SK-N-SH treated with all-trans-retinoic acid at 6 μM for 48 hours (cell line): ENCODE measurements around the gene FSIP1.

Source experiments
- ATAC-seq: fragments of 200-7000 bp; cut with Tn5 transposase; 3 replicates; pipeline ENCODE4 v1.9.1; 2020; ENCODE audit warnings: mild to moderate bottlenecking, moderate library complexity
- CSDC2 ChIP-seq: fragments of 250-450 bp; sonication (Bioruptor Pico); IDR thresholded peaks from 2 replicates; pipeline ENCODE4 v1.5.0; 2020; ENCODE audit warnings: mild to moderate bottlenecking, moderate library complexity
- ISL1 ChIP-seq: fragments of 250-450 bp; sonication (Bioruptor Pico); IDR thresholded peaks from 2 replicates; pipeline ENCODE4 v2.1.2; 2022; ENCODE audit warnings: mild to moderate bottlenecking, moderate library complexity
- OSR1 ChIP-seq: fragments of 250-450 bp; sonication (Bioruptor Pico); IDR thresholded peaks from 2 replicates; pipeline ENCODE4 v1.8.0; 2022; ENCODE audit warnings: moderate library complexity, mild to moderate bottlenecking, inconsistent platforms
- PPARA ChIP-seq: fragments of 250-450 bp; sonication (Bioruptor Pico); IDR thresholded peaks from 2 replicates; pipeline ENCODE4 v1.5.0; 2020; ENCODE audit warnings: mild to moderate bottlenecking, borderline replicate concordance
- RARB ChIP-seq: fragments of 250-450 bp; sonication (Bioruptor Pico); IDR thresholded peaks from 2 replicates; pipeline ENCODE4 v1.8.0; 2021; ENCODE audit warnings: mild to moderate bottlenecking, moderate library complexity
- SNAI2 ChIP-seq: fragments of 250-450 bp; sonication (Bioruptor Pico); IDR thresholded peaks from 2 replicates; pipeline ENCODE4 v1.5.0; 2020; ENCODE audit warnings: mild to moderate bottlenecking, moderate library complexity
- TCF4 ChIP-seq: fragments of 250-450 bp; sonication (Bioruptor Pico); IDR thresholded peaks from 2 replicates; pipeline ENCODE4 v1.8.0; 2021; ENCODE audit warnings: mild to moderate bottlenecking, moderate library complexity, borderline replicate concordance
- TOX ChIP-seq: fragments of 250-450 bp; sonication (Bioruptor Pico); IDR thresholded peaks from 2 replicates; pipeline ENCODE4 v1.8.0; 2021; ENCODE audit warnings: mild to moderate bottlenecking, moderate library complexity, borderline replicate concordance
- TSHZ2 ChIP-seq: fragments of 250-450 bp; sonication (Bioruptor Pico); IDR thresholded peaks from 2 replicates; pipeline ENCODE4 v1.5.0; 2020; ENCODE audit warnings: mild to moderate bottlenecking, moderate library complexity
- ZC3H10 ChIP-seq: fragments of 250-450 bp; sonication (Bioruptor Pico); IDR thresholded peaks from 2 replicates; pipeline ENCODE4 v1.5.1; 2021; ENCODE audit warnings: mild to moderate bottlenecking, moderate library complexity
- ZFP30 ChIP-seq: fragments of 450-650 bp; formaldehyde crosslinking; IDR thresholded peaks from 2 replicates; pipeline ENCODE4 v1.5.0; 2022; ENCODE audit warnings: mild to moderate bottlenecking, moderate library complexity
- ZNF70 ChIP-seq: fragments of 450-650 bp; formaldehyde crosslinking; IDR thresholded peaks from 2 replicates; pipeline ENCODE4 v1.5.0; 2020; ENCODE audit warnings: mild to moderate bottlenecking, moderate library complexity
- TF ChIP-seq, protein P1 (sequence below): fragments of 250-450 bp; sonication (Bioruptor Pico); IDR thresholded peaks from 2 replicates; pipeline ENCODE4 v1.8.0; 2021; ENCODE audit warnings: low read depth, mild to moderate bottlenecking, moderate library complexity, borderline replicate concordance
- TF ChIP-seq, protein P2 (sequence below): fragments of 250-450 bp; sonication (Bioruptor Pico); IDR thresholded peaks from 2 replicates; pipeline ENCODE4 v1.5.1; 2020; ENCODE audit warnings: low read depth, mild to moderate bottlenecking, moderate library complexity
- TF ChIP-seq, protein P3 (sequence below): fragments of 250-450 bp; sonication (Bioruptor Pico); IDR thresholded peaks from 2 replicates; pipeline ENCODE4 v1.8.0; 2020; ENCODE audit warnings: mild to moderate bottlenecking, moderate library complexity, borderline replicate concordance
- TF ChIP-seq, protein P4 (sequence below): fragments of 250-450 bp; sonication (Bioruptor Pico); IDR thresholded peaks from 2 replicates; pipeline ENCODE4 v1.5.1; 2021; ENCODE audit warnings: mild to moderate bottlenecking, moderate library complexity

The FSIP1 gene

DNA sequence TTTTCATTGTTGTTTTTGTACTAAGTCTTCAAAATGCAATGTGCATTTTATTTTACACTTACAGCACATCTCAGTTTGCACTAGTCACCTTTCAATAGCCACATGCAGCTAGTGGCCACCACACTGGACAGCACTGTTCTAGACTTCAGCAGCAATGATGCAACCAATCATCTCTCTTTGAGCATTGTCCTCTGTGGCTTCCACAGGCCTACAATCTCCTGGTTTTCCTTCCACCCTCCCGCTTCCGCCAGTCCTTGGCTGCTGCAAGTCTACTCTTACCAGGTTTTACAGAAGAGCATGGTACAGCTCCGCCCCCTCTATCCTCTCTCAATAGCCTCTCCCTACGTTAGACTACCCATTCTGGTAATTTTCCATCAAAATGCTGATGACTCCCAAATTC lies 25.1 kb upstream of the FSIP1 start:
- no peak for ATAC-seq
- TF ChIP-seq TOX (CRISPR knock-in tag) (no peak), ZNF70 (no peak), TCF4 (CRISPR knock-in tag) (no peak), OSR1 (CRISPR knock-in tag) (no peak)
- TF ChIP-seq, protein P1, sequence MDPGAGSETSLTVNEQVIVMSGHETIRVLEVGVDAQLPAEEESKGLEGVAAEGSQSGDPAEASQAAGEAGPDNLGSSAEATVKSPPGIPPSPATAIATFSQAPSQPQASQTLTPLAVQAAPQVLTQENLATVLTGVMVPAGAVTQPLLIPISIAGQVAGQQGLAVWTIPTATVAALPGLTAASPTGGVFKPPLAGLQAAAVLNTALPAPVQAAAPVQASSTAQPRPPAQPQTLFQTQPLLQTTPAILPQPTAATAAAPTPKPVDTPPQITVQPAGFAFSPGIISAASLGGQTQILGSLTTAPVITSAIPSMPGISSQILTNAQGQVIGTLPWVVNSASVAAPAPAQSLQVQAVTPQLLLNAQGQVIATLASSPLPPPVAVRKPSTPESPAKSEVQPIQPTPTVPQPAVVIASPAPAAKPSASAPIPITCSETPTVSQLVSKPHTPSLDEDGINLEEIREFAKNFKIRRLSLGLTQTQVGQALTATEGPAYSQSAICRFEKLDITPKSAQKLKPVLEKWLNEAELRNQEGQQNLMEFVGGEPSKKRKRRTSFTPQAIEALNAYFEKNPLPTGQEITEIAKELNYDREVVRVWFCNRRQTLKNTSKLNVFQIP (CRISPR knock-in tag), result no peak
- TF ChIP-seq, protein P2, sequence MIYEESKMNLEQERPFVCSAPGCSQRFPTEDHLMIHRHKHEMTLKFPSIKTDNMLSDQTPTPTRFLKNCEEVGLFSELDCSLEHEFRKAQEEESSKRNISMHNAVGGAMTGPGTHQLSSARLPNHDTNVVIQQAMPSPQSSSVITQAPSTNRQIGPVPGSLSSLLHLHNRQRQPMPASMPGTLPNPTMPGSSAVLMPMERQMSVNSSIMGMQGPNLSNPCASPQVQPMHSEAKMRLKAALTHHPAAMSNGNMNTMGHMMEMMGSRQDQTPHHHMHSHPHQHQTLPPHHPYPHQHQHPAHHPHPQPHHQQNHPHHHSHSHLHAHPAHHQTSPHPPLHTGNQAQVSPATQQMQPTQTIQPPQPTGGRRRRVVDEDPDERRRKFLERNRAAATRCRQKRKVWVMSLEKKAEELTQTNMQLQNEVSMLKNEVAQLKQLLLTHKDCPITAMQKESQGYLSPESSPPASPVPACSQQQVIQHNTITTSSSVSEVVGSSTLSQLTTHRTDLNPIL (CRISPR knock-in tag), result no peak

DNA sequence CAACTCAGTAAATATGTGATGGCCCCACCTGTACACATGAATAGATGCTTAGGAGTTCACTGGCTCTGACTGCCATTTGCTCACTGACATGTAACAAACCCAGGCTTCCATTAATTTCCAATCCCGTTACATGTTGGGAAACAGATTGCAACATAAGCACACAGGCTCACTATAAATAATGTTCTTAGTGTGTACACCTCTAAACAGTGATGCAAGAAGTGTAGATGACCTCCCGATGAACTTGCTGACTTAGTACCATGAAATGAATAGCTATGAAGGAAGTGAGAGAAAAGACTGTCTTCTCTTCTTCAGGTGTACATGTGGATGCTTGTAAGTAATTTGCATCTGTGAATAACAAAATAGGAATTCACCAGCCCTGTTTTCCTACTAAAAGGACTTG lies 21.4 kb upstream of the FSIP1 start:
- no peak for ATAC-seq
- TF ChIP-seq TOX (CRISPR knock-in tag) (no peak), RARB (CRISPR knock-in tag) (no peak), CSDC2 (CRISPR knock-in tag) (no peak), OSR1 (CRISPR knock-in tag) (no peak), ZC3H10 (CRISPR knock-in tag) (no peak), PPARA (no peak), TSHZ2 (no peak)
- TF ChIP-seq, protein P1 (CRISPR knock-in tag), result no peak
- TF ChIP-seq, protein P3, sequence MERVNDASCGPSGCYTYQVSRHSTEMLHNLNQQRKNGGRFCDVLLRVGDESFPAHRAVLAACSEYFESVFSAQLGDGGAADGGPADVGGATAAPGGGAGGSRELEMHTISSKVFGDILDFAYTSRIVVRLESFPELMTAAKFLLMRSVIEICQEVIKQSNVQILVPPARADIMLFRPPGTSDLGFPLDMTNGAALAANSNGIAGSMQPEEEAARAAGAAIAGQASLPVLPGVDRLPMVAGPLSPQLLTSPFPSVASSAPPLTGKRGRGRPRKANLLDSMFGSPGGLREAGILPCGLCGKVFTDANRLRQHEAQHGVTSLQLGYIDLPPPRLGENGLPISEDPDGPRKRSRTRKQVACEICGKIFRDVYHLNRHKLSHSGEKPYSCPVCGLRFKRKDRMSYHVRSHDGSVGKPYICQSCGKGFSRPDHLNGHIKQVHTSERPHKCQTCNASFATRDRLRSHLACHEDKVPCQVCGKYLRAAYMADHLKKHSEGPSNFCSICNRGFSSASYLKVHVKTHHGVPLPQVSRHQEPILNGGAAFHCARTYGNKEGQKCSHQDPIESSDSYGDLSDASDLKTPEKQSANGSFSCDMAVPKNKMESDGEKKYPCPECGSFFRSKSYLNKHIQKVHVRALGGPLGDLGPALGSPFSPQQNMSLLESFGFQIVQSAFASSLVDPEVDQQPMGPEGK (CRISPR knock-in tag), result no peak

- TF ChIP-seq ISL1 (CRISPR knock-in tag) (no peak), TOX (CRISPR knock-in tag) (no peak), TCF4 (CRISPR knock-in tag) (no peak), ZFP30 (CRISPR knock-in tag) (no peak), ZC3H10 (CRISPR knock-in tag) (no peak), OSR1 (CRISPR knock-in tag) (no peak), PPARA (no peak), SNAI2 (no peak)
- TF ChIP-seq, protein P4, sequence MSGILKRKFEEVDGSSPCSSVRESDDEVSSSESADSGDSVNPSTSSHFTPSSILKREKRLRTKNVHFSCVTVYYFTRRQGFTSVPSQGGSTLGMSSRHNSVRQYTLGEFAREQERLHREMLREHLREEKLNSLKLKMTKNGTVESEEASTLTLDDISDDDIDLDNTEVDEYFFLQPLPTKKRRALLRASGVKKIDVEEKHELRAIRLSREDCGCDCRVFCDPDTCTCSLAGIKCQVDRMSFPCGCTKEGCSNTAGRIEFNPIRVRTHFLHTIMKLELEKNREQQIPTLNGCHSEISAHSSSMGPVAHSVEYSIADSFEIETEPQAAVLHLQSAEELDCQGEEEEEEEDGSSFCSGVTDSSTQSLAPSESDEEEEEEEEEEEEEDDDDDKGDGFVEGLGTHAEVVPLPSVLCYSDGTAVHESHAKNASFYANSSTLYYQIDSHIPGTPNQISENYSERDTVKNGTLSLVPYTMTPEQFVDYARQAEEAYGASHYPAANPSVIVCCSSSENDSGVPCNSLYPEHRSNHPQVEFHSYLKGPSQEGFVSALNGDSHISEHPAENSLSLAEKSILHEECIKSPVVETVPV (CRISPR knock-in tag), result no peak
- TF ChIP-seq, protein P1 (CRISPR knock-in tag), result no peak
- no peak for ATAC-seq
Observed at GRCh38 chr15:39803016-39803415, 20.4 kb upstream of the FSIP1 start.
